ENCODE results near the gene KMT2D.

DNA sequence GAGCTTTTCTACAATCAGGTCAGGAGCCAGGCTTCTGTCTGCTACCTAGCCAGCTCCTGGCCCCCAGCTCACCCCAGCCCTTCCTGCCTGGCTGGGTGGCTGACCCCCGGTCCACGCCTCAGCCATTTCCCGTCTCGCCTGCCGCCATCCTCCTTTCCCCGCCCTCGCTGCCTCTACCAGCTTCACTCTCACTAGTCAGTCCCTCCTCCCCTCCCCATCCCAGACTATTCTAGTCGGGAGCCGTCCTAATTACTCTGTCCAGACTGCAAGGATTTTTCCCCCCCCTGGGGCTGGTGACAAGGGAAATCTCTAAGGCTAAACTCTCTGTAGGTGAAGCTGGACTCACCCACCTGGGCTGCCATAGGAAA, 33.2 kb upstream of the KMT2D start:
- TF ChIP-seq, protein P1, sequence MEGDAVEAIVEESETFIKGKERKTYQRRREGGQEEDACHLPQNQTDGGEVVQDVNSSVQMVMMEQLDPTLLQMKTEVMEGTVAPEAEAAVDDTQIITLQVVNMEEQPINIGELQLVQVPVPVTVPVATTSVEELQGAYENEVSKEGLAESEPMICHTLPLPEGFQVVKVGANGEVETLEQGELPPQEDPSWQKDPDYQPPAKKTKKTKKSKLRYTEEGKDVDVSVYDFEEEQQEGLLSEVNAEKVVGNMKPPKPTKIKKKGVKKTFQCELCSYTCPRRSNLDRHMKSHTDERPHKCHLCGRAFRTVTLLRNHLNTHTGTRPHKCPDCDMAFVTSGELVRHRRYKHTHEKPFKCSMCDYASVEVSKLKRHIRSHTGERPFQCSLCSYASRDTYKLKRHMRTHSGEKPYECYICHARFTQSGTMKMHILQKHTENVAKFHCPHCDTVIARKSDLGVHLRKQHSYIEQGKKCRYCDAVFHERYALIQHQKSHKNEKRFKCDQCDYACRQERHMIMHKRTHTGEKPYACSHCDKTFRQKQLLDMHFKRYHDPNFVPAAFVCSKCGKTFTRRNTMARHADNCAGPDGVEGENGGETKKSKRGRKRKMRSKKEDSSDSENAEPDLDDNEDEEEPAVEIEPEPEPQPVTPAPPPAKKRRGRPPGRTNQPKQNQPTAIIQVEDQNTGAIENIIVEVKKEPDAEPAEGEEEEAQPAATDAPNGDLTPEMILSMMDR (conservative IDR thresholded peaks at IDR 0.05; ENCODE audit: low read depth, low read length): no peak
- no peak for TF ChIP-seq EZH2 (IDR thresholded peaks at IDR 0.05; ENCODE audit: low read length, unreplicated experiment)
- TF ChIP-seq EZH2phosphoT487 (IDR thresholded peaks at IDR 0.05; ENCODE audit: borderline replicate concordance, low read length): no peak
